ENCODE measurements around the gene RPTOR.

The RPTOR gene

GRCh38 chr17:80855196-80855947 lies 310.7 kb downstream of the RPTOR start:
- TF ChIP-seq SPI1 (IDR thresholded peaks at IDR 0.05; ENCODE audit: borderline replicate concordance, low read depth) (no peak), CTCF (IDR thresholded peaks at IDR 0.05; ENCODE audit: insufficient read depth, low read length) (no peak), REST (IDR thresholded peaks at IDR 0.05; ENCODE audit: insufficient replicate concordance, low read depth) (no peak), POLR2AphosphoS5 (IDR thresholded peaks at IDR 0.05; ENCODE audit: low read depth) (no peak), GABPA (IDR thresholded peaks at IDR 0.05; ENCODE audit: low read depth) (no peak)
- DNase-seq (ENCODE audit: low read depth in 1 of 2, low spot score in 1 of 2), result no peak
- H3K27me3 ChIP-seq (ENCODE audit: insufficient read depth, poor library complexity, severe bottlenecking), result no peaks in the 10 kb centered on the region
- H3K4me3 ChIP-seq (replicated peaks; ENCODE audit: insufficient read depth, low read length), result no peak overlapping the region
- peak overlapping the region; percentile 60; the same call in 1 of the 2 replicates for H3K27ac ChIP-seq (replicated peaks)

GRCh38 chr17:80855948-80856862 lies 311.6 kb downstream of the RPTOR start:
- DNase-seq (ENCODE audit: low read depth in 1 of 2, low spot score in 1 of 2), result peak; percentile 84 to 85
- Histone ChIP-seq H3K4me3 (replicated peaks; ENCODE audit: insufficient read depth, low read length) (no peak overlapping the region), H3K27me3 (ENCODE audit: insufficient read depth, poor library complexity, severe bottlenecking) (no peaks in the 10 kb centered on the region), H3K27ac (replicated peaks) (peak overlapping the region; percentile 60)
- TF ChIP-seq GABPA (IDR thresholded peaks at IDR 0.05; ENCODE audit: low read depth) (no peak), REST (IDR thresholded peaks at IDR 0.05; ENCODE audit: insufficient replicate concordance, low read depth) (no peak), CTCF (IDR thresholded peaks at IDR 0.05; ENCODE audit: insufficient read depth, low read length) (no peak), POLR2AphosphoS5 (IDR thresholded peaks at IDR 0.05; ENCODE audit: low read depth) (0 out of 2 replicates have a peak, but pooled peaks have one; percentile 16), SPI1 (IDR thresholded peaks at IDR 0.05; ENCODE audit: borderline replicate concordance, low read depth) (no peak)

GRCh38 chr17:80856863-80857755 lies 312.5 kb downstream of the RPTOR start:
- Histone ChIP-seq H3K27ac (replicated peaks) (peak overlapping the region; percentile 60), H3K27me3 (ENCODE audit: insufficient read depth, poor library complexity, severe bottlenecking) (no peaks in the 10 kb centered on the region), H3K4me3 (replicated peaks; ENCODE audit: insufficient read depth, low read length) (no peak overlapping the region)
- TF ChIP-seq SPI1 (IDR thresholded peaks at IDR 0.05; ENCODE audit: borderline replicate concordance, low read depth) (no peak), POLR2AphosphoS5 (IDR thresholded peaks at IDR 0.05; ENCODE audit: low read depth) (no peak; the same call in 1 of the 2 replicates), GABPA (IDR thresholded peaks at IDR 0.05; ENCODE audit: low read depth) (no peak), CTCF (IDR thresholded peaks at IDR 0.05; ENCODE audit: insufficient read depth, low read length) (no peak), REST (IDR thresholded peaks at IDR 0.05; ENCODE audit: insufficient replicate concordance, low read depth) (no peak)
- DNase-seq (ENCODE audit: low read depth in 1 of 2, low spot score in 1 of 2), result no peak
